SKM-1 (cell line): ENCODE results near the gene TAF5L.
"Not testable (repeated sequence)": the region's sequence is repeated elsewhere in the genome, so short reads cannot be mapped to it uniquely, and the experiment has no call there.

ENCODE experiments used
- DNase-seq: peaks from one replicate; lab custom pipeline; 2025; ENCODE audit not compliant: unreplicated experiment; lab: John Stamatoyannopoulos, UW

TAF5L gene

DNA sequence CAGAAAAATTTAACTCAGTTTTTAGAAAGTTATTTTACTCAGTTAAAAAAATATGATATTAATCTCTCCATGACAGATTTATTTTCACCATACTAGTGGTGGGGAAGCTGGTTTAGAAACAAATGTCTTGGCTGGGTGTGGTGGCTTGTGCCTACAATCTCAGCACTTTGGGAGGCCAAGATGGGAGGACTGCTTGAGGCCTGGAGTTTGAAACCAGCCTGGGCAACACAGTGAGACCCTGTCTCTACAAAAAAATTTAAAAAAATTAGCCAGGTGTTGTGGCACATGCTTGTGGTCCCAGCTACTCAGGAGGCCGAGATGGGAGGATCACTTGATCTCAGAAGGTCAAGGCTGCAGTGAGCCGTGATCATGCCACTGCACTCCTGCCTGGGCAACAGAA, 17.3 kb downstream of the TAF5L start:
- DNase-seq = no peak

GRCh38 chr1:229607370-229607769, 18.6 kb downstream of the TAF5L start:
- DNase-seq = no peak

DNA sequence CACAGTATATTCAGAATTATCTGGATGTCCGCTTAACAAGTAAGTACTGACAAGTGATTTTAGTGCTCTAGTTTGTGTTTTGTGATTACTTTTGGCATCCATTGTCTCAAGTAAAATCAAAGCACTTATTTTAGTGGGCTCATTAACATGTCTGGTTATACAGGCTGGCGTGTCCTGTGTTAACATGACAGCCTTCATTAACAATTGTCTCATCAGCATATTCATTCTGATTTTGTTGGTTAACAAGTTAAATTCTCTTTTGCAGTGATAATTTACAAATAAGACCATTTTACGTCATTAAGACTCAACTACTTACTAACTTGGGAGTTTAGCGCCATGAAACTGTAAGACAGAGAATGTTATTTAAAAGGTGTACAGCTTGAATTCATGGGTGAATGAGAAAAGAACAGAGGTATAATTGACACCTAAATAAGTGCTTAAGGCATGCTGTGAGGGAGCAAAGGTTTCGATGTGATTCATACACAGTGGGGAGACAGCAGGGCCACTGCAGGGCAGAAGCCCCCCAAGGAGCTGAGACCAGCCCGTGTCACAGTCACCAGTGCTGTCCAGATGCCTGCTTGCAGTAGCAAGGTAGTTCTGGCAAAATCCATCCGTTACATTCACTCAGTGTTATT, 22.4 kb downstream of the TAF5L start:
- DNase-seq = no peak

DNA sequence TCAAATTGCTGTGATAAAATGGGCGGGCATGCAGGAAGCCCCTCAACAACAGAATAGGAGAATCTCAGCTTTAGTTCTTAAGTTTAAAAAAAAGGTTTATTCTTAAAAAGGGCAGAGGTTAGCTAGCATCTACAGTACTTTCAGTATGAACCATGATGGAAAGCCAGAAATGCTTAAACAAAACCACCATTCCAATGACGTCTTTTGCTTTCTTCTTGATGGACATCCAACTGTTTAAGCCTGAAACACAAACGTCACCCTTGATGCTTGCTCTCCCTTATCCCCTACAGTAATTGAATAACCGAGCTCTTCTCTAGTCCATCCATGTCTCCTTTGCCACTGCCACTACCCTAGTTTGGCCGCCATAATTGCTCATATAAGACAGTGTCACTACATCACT, 25.7 kb downstream of the TAF5L start:
- no peak for DNase-seq

DNA sequence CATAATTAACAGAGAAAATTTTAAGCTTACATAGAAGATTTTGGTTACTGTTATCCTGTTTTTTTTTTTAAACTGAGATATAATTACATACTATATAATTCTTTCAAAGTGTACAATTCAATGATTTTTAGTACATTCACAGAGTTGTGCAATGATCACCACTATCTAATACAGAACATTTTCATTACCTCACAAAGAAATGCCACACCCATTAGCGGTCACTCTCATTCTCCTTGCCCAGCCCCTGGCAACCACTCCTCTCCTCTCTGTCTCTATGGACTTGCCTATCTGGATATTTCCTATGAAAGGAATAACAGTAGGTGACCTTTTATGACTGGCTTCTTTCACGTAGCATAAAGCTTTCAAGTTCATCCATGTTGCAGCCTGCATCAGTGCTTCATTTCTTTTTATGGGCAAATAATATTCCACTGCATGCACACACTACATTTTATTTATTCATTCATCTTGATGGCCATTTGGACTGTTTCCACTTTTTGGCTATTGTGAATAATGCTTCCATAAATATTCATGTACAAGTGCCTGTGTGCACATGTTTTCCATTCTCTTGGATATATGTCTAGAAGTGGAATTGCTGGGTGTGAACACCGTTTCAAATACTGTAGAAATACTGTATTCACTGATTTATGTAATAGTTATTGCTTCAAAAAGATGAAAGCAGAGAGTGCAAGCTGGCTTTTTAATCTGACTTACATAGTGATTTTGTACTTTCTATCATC, 26.5 kb downstream of the TAF5L start:
- no peak for DNase-seq

DNA sequence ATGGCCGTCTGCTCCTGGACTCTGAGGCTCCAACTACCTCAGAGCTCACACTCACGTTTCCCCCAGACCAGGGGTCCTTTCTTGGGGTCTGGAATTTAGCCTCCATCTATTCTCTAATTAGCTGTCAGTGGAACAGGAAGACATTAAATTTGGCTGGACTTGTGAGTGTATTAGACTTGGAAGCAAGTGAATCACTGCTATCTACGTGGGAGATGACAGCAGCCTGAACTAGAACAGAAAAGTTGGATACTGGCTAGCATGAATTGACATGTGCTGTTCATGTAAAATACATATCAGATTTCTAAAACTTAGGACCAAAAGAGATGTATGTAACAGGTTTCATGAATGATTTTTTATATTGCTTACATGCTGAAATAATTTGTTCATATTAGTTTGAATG, 28.0 kb downstream of the TAF5L start:
- no peak for DNase-seq

GRCh38 chr1:229596925-229597699, 28.8 kb downstream of the TAF5L start:
- DNase-seq = no peak

DNA sequence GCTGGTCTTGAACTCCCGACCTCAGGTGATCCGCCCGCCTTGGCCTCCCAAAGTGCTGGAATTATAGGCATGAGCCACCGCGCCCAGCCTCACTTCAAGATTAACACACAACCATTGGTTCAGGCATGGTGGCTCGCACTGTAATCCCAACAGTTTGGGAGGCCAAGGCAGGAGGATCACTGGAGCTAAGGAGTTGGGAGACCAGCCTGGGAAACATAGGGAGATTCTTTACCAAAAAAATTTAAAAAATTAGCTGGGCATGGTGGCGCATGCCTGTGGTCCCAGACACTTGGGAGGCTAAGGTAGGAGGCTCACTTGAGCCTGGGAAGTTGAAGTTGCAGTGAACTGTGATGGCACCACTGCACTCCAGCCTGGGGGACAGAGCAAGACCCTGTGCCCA, 30.0 kb downstream of the TAF5L start:
- not testable (repeated sequence) for DNase-seq

GRCh38 chr1:229594227-229595008, 31.5 kb downstream of the TAF5L start:
- no peak for DNase-seq

DNA sequence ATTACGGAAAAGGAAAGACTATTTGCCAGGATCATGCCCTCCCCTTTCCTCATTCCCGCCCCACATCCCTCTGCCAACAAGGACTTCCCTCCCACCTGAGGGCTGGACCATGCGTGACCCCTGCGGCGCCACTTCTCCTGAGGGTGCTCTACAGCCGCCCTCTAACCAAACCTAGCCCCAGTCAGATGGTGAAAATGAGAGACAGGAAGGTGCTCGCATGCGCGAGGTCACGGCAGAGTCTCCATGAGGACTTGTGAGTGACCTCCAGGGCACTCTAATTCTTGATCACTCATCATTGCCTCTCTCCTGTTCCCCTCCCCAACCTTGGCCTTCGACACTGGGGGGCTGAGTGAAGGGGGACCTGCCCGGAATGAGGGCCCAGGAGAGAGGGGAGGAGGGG, 32.1 kb downstream of the TAF5L start:
- no peak for DNase-seq

GRCh38 chr1:229590119-229590518, 35.8 kb downstream of the TAF5L start:
- DNase-seq = no peak

- DNase-seq = no peak
Observed at GRCh38 chr1:229585338-229585737, 40.6 kb downstream of the TAF5L start.

GRCh38 chr1:229582715-229583114, 43.2 kb downstream of the TAF5L start:
- DNase-seq = no peak

DNA sequence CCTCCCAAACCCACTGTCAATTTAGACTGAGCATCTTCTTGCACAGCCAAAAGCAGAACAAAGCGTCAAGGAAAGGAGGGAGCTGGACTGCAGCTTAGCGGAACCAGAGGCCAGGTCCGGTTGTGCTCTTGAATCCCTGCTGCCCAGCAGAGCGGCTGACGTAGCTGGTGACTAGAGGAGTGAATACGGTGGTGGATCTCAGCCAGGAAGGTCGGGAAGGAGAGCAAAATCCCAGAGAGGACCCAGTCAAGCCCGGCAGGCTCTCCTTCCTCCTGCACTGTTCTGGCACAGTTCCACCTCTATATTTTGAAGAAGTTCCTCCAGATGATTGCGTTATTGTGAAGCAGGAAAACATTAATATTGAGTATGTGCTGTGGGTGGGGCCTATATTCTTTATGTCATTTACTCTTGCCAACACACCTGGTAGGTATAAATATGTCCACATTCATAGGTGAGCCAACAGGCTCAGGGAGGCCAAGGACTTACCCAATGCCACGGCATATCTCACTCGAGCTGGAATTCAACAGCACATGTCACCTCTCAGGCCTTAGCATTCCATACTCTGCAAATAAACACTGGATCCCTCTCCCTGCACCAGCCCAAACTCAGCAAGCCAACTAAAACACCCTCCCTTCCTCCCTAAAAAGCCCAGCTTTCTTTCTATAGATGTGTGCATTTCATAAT, 43.8 kb downstream of the TAF5L start:
- DNase-seq = peak; percentile 75

- DNase-seq = no peak
Observed at GRCh38 chr1:229581485-229581884, 44.4 kb downstream of the TAF5L start.

- DNase-seq = peak; percentile 79
Observed at GRCh38 chr1:229579059-229579673, 46.8 kb downstream of the TAF5L start.

GRCh38 chr1:229578168-229579058, 47.5 kb downstream of the TAF5L start:
- DNase-seq = no peak

GRCh38 chr1:229574679-229575442, 51.1 kb downstream of the TAF5L start:
- DNase-seq = no peak

- no peak for DNase-seq
Observed at GRCh38 chr1:229572286-229572685, 53.6 kb downstream of the TAF5L start.
